Activated CD4-positive, alpha-beta T cell treated with anti-CD3 and anti-CD28 coated beads, Interleukin-2, amount 50 U/mL, for 16 hours (primary cell): Measurements from ENCODE around the gene CDR2L.

Source experiments
- DNase-seq: peaks from one replicate; pipeline ENCODE4 v3.0.0-alpha.2; 2020

Gene CDR2L

DNA sequence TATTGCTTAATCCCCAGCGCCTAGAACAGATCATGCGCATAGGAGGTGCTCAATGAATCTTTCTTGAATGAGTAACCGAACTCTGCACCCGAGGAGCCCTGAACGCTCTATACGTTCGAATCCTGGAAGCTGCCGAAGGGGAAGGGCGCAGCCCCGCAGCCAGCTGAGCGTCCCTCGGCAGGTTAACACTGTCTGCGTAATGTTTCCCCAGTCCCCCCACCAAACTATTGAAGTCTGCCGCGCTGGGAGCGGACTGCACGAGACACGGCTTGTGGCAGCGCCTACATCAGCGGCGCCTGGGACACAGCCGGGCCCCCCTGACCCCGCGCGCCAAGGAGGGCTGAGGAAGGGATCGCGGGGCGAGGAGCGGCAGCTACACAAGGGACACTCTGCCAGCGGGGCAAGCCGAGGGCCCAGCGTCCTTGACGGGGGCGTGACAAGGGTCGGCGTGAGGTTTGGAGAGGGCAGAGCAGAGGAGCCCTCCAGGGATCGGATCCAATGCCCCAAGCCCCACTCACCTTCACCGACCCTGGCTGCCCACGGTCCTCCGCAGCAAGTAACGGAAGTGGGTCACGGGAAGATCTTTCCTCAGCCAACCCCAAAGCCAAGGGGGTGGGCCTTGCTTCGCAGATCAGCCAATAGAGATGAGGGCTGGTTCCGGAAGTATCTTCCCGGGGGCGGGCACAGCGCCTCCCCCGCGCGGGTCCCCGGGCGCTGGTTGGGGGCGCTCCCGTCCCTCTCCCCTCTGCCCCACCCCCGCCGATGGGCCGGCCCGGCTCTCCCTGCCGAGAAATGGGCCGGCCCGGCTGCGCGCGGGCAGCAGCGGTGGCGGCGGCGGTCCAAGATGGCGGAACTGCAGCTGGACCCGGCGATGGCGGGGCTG is 59.2 kb downstream of the CDR2L start, which contains the start of the genes ATP5PD and KCTD2:
Gene ATP5PD (minus strand): TSS at position 563 of the 883 bp plus-strand sequence. CDS start 4,319 bp downstream, outside the sequence.
Gene KCTD2 (plus strand): TSS at position 819 of the 883 bp plus-strand sequence. CDS start 26 bp downstream, at position 845.
- peak; percentile 98 for DNase-seq

DNA sequence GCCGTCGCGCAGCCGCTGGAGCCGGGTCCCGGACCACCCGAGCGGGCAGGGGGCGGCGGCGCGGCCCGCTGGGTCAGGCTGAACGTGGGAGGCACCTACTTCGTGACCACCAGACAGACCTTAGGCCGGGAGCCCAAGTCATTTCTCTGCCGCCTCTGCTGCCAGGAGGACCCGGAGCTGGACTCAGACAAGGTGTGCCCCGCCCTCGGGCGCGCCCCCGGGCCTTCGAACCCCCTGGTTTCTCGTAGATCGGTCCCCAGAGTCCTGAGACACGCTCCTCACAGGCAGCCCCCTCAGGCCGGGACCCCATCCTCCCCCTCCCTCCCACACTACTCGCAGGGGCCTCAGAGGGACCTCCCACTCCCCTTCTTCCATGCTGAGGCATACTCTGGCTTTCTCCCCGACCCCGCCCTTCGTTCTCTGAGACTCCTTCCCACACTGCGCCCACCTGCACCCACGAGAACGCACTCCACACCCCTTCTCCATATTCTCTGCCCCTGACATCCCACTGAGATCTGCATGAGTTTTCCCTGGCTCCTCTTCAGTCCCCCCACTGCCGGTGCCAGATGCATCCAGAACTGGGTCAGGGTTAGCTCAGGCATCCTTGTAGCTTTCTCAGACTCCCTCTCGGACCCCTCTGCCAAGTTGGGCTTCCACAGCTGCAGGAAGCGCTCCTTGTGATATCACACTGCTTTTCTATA is 60.1 kb downstream of the CDR2L start:
- no peak for DNase-seq

GRCh38 chr17:75048249-75048878 is 60.9 kb downstream of the CDR2L start:
- no peak for DNase-seq

DNA sequence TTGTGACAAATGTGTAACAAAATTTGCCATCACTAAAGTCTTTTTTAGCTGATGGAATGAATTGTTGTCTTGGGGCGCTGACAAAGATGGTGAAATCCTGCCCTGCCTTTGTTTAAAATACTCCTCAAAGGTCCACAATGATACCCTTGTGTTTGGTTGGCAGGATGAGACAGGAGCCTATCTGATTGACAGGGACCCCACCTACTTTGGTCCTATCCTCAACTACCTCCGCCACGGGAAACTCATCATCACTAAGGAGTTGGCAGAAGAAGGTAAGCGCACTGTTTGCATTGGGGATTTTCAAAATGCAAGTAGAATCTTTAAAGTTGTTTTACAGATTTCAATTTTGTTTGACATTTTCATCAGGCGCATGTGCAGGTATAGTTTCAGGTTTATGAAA is 61.6 kb downstream of the CDR2L start:
- DNase-seq, result no peak

GRCh38 chr17:75049706-75050105 is 62.3 kb downstream of the CDR2L start:
- no peak for DNase-seq

DNA sequence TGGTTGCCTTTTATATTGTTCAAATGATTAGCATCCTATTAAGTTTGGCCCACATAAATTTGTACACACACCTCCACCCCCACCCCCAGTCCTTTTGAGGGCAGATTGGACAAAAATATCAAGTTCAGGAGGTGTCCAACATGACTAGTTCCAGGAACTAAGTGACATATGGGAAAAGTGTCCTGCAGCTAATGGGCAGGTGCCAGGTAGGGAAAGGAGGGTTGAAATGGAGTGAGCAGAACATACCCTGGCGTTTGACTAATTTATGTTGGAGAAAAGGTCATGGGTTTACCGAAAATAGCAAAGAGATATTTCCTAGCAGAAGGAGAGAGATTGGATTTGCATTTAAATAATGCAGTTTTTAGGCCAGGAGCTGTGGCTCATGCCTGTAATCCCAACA is 64.5 kb downstream of the CDR2L start:
- DNase-seq, result no peak
